Fibroblast of the aortic adventitia (primary cell): ENCODE measurements around the gene PALM2AKAP2. TPM values are rescaled to one million over a fixed set of nuclear protein-coding genes. Genes with fewer than 3 reads are reported as not detected.

Experiments used
- DNase-seq: peaks from one replicate; pipeline ENCODE4 v3.0.0-alpha.2; 2010; ENCODE audit warnings: low read depth
- H3K4me3 ChIP-seq: 2 replicates; pipeline ENCODE4 v1.5.1; 2011; ENCODE audit warnings: low read depth, mild to moderate bottlenecking, control low read depth, low read length, moderate library complexity
- CTCF ChIP-seq: IDR thresholded peaks from 2 replicates; pipeline ENCODE4 v1.5.1; 2011; ENCODE audit warnings: mild to moderate bottlenecking, low read length, control low read depth, inconsistent platforms; ENCODE audit not compliant: insufficient read depth
- total RNA-seq: library from RNA; depleted of rRNA; stranded (reverse); fragments of >200 nt; gene quantifications from 2 replicates; pipeline ENCODE4 v1.2.3, GENCODE V29; 2012; ENCODE audit warnings: low replicate concordance

PALM2AKAP2 gene
- total RNA-seq, 1 donor, result 4.2 TPM

GRCh38 chr9:109792951-109793546 is 13.1 kb downstream of the PALM2AKAP2 start:
- no peak for TF ChIP-seq CTCF
- peak; percentile 87 for DNase-seq
- no peak overlapping the region for H3K4me3 ChIP-seq

GRCh38 chr9:109793921-109794320 is 13.9 kb downstream of the PALM2AKAP2 start:
- no peak for DNase-seq
- TF ChIP-seq CTCF, result no peak
- H3K4me3 ChIP-seq, result no peak overlapping the region

DNA sequence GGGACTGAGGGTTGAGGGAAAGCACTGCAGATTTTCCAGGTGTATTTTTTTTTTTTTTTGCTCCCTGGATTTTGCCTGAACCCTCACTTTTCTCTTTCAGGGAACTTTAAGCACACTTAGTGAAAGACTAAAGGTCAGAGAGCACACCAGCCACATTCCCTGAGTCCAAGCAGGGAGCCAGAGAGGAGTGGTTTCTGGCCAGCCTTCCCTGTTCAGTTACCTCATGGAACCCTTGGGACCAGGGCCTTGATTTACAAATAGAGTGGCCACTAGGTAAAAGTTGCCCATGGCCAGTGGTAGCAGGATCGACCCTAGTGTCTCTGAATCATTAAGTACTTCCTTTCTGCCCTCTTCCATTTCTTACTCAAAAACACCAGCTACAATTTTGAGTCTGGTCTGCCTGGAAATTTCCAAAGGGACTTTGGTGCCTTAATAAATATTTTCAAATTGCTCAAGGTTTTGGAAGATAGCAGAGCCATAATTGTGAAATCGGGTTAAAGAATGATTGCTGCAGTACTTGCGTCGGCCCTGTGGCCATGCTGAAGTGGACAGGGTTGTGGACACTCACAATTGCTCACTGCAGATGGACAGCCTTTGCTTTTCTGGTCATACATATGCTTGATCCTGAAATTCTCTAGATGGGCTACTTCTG is 14.5 kb downstream of the PALM2AKAP2 start:
- TF ChIP-seq CTCF, result no peak
- H3K4me3 ChIP-seq, result no peak overlapping the region
- peak; percentile 54 for DNase-seq

- no peak for TF ChIP-seq CTCF
- no peak for DNase-seq
- no peak overlapping the region for H3K4me3 ChIP-seq
Observed at GRCh38 chr9:109795613-109796012, 15.6 kb downstream of the PALM2AKAP2 start.

DNA sequence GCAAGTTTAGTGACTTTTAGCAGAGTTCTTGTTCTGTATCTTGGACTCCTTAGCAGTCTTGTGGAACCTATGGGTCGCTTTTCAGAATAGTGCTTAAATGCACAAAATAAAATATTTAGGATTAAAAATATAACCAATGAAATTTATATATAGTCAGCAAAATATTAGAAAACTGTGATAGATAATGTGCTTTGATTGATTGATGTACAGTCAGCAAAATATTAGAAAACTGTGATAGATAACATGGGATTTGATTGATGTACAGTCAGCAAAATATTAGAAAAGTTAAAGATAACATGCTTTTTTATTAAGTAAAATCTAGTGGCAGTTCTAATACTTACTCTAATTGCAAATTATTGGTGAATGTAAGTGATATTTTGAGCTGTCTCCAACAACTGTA is 16.1 kb downstream of the PALM2AKAP2 start:
- H3K4me3 ChIP-seq, result no peak overlapping the region
- no peak for TF ChIP-seq CTCF
- no peak for DNase-seq

DNA sequence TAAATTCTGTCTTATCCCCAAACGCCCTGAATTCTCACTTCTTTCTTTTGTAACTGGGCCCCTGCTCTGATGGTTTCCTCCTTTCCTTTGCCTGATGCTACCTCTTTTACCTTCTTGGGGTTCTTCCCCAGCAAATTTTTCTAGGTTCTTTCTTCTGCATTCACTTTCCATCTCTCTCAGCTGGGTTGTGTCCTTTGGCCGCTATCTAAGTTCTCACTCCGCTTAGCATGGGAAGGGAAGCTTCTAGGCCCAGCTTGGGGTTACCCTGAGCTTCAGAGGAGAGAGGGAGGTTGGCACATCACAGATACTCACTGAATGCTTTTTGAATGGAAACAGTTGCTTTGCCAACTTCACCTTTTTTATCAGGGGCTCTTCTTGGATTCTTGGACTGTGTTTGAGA is 17.0 kb downstream of the PALM2AKAP2 start:
- DNase-seq, result no peak
- TF ChIP-seq CTCF, result no peak
- no peak overlapping the region for H3K4me3 ChIP-seq
